ENCODE results near the gene CHRND.
"Not testable (repeated sequence)": the region's sequence is repeated elsewhere in the genome, so short reads cannot be mapped to it uniquely, and the experiment has no call there.

CHRND gene

GRCh38 chr2:232543928-232544631 is 18.1 kb downstream of the CHRND start:
- no peak for DNase-seq

- no peak for DNase-seq
Observed at GRCh38 chr2:232544674-232545073, 18.7 kb downstream of the CHRND start.

- no peak for DNase-seq
Observed at GRCh38 chr2:232545511-232546375, 19.8 kb downstream of the CHRND start.

GRCh38 chr2:232547991-232548390 is 22.0 kb downstream of the CHRND start:
- DNase-seq = no peak

- no peak for DNase-seq
Observed at GRCh38 chr2:232549655-232550353, 23.8 kb downstream of the CHRND start.

GRCh38 chr2:232550354-232551249 is 24.6 kb downstream of the CHRND start, which contains the start of the genes EIF4E2 and TIGD1:
Gene EIF4E2 (plus strand): TSS chr2:232550689. CDS start chr2:232550725, 36 bp downstream.
Gene TIGD1 (minus strand): TSS chr2:232550557. CDS start chr2:232549882, 675 bp downstream.
- DNase-seq = peak; percentile 88 to 93

GRCh38 chr2:232551250-232551638 is 25.3 kb downstream of the CHRND start:
- DNase-seq = no peak

GRCh38 chr2:232551776-232552175 is 25.8 kb downstream of the CHRND start:
- DNase-seq = no peak

- DNase-seq = no peak
Observed at GRCh38 chr2:232556426-232556825, 30.5 kb downstream of the CHRND start.

GRCh38 chr2:232562515-232563151 is 36.7 kb downstream of the CHRND start:
- no peak for DNase-seq

- DNase-seq = no peak
Observed at GRCh38 chr2:232563580-232563979, 37.6 kb downstream of the CHRND start.

GRCh38 chr2:232567721-232568120 is 41.8 kb downstream of the CHRND start:
- DNase-seq = no peak

- no peak for DNase-seq
Observed at GRCh38 chr2:232568161-232568560, 42.2 kb downstream of the CHRND start.

GRCh38 chr2:232569541-232569940 is 43.6 kb downstream of the CHRND start:
- DNase-seq = no peak

GRCh38 chr2:232570481-232570880 is 44.5 kb downstream of the CHRND start:
- DNase-seq = not testable (repeated sequence)

GRCh38 chr2:232571026-232571474 is 45.1 kb downstream of the CHRND start:
- no peak for DNase-seq

- DNase-seq = no peak
Observed at GRCh38 chr2:232573042-232573441, 47.1 kb downstream of the CHRND start.

GRCh38 chr2:232573771-232574435 is 47.9 kb downstream of the CHRND start:
- no peak for DNase-seq

GRCh38 chr2:232574674-232575403 is 48.9 kb downstream of the CHRND start:
- no peak for DNase-seq

GRCh38 chr2:232575404-232575746 is 49.4 kb downstream of the CHRND start:
- no peak for DNase-seq

Data from stimulated activated CD4-positive, alpha-beta T cell treated with anti-CD3 and anti-CD28 coated beads, Interleukin-4, amount 100 ng/mL, for 4 hours (primary cell).